GM08714 (cell line): Measurements from ENCODE around the gene KLHL3.
"Not testable (repeated sequence)": the region's sequence is repeated elsewhere in the genome, so short reads cannot be mapped to it uniquely, and the experiment has no call there.

Experiments used
- H3K4me3 ChIP-seq: fragments of 200-500 bp; sonication (Bioruptor generic); 2 replicates; pipeline ENCODE4 v1.5.1; 2014; ENCODE audit warnings: mild to moderate bottlenecking, low read length, inconsistent platforms
- ZNF274 ChIP-seq: IDR thresholded peaks from 2 replicates; pipeline ENCODE4 v1.6.1; 2012; ENCODE audit warnings: mild to moderate bottlenecking, low read depth, low read length

KLHL3 gene, protein sequence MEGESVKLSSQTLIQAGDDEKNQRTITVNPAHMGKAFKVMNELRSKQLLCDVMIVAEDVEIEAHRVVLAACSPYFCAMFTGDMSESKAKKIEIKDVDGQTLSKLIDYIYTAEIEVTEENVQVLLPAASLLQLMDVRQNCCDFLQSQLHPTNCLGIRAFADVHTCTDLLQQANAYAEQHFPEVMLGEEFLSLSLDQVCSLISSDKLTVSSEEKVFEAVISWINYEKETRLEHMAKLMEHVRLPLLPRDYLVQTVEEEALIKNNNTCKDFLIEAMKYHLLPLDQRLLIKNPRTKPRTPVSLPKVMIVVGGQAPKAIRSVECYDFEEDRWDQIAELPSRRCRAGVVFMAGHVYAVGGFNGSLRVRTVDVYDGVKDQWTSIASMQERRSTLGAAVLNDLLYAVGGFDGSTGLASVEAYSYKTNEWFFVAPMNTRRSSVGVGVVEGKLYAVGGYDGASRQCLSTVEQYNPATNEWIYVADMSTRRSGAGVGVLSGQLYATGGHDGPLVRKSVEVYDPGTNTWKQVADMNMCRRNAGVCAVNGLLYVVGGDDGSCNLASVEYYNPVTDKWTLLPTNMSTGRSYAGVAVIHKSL

DNA sequence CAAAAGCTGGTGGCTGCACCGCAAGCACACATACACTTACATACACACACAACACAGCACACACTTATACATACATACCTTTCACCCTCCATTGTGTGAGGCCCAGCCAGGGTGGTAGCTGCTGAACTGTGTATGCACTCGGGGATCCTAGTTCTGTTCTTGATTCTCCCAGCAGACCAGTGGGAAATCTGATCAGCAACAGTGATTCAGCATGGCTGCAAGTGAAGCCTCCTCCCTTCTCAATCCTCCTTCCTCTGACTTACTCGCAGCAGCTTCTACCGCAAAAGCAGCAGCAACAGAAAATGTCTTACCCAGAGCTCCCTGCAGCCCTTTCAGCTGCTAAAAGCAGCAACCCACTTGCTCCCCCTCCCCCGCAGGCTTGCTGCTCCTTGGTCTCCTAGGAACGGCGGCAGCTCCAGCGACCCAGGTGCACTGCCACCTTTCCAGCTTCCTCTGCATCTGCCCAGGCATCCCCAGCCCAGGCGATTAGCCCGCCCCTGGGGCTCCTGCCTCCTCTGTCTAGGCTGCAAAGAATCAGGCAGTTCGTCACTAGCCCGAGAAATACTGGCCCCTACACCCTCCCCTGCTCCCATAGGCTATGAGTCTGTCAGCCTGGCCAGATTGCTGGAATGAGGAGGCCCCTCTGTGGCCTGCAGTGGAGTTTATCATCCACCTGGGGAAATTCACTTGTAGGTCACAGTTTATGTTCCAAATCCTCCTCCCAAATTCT lies at the start of gene KLHL3:
TSS of gene KLHL3 (minus strand) at position 535 of the 730 bp plus-strand sequence. CDS start at position 92, 443 bp downstream.
- TF ChIP-seq ZNF274, result no peak

DNA sequence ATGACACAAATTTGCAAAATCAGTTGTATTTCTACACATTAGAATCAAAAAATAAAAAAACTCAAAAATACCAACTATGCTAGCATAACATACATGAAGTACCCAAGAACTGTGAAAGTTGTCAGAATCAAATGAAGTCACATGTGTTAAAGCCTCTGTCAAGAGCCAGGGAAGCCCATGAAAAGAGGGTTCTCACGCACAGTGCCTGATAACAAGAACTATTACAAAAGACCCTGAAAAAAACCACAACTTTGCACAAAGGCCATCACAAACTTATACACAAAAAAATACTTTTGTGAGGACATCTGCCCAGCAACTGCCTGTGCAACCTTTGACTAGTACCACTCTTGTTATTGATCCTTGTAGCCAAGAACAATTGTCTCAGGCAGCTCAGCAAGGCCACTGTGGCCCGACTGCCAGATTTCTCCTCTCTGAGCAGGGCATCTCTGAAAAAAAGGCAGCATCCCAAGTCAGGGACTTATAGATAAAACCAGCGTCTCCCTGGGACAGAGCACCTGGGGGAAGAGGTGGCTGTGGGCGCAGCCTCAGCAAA lies 47.2 kb upstream of the KLHL3 start:
- no peak for TF ChIP-seq ZNF274
- no peak overlapping the region for H3K4me3 ChIP-seq

More for the DNA sequence above, at the start of gene KLHL3:
- H3K4me3 ChIP-seq, result peak within 1 kb of the TSS; percentile 47; the same call in 1 of the 2 replicates

DNA sequence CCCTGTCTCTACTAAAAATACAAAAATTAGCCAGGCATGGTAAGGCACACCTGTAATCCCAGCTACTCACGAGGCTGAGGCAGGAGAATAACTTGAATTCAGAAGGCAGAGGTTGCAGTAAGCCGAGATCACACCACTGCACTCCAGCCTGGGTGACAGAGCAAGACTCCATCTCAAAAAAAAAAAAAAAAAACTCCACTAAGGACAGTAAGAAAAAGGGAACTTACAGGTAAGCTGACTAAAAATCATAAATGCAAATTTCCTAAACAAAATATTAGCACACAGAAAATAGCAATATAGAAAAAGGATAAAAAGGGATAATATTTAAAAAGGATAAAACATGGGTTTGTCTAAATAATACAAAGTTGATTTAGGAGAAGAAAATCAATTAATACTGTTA lies 46.2 kb upstream of the KLHL3 start:
- no peak overlapping the region for H3K4me3 ChIP-seq
- TF ChIP-seq ZNF274, result no peak

DNA sequence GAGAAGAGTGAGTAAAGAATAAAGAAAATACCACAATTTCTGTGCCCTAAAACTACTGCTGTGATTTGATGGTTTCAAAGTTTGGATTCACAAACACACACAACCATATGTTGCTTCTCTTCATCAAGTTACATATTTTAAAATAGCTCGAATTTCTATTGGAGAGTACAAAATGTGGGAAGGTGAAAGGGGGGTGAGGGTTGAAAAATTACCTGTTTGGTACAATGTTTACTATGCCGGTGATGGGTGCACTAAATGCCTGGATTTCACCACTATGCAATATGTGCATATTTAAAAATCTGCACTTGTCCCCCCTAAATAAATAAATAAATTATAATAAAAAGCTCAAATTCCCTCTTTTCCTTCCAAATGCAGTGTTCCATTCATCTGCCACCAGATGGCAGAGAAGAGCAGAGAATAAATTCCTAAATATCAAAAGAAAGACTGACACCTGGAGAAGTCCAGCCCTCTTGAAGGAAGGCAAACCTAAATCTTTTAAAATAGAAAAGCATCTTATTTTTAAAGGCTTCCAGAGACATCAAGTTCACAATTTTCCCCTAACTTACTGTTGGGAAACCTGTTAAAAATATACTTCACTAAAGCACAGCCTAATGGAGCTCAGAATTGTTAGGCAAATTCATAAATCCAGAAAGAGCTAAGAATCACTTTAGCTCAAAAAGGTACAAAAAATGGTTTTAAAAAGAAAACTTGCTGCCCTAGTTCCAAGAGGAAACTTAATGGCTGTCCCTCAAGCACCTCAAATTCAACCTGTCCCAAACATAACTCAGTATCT lies 43.1 kb upstream of the KLHL3 start:
- no peak for TF ChIP-seq ZNF274
- no peak overlapping the region for H3K4me3 ChIP-seq

DNA sequence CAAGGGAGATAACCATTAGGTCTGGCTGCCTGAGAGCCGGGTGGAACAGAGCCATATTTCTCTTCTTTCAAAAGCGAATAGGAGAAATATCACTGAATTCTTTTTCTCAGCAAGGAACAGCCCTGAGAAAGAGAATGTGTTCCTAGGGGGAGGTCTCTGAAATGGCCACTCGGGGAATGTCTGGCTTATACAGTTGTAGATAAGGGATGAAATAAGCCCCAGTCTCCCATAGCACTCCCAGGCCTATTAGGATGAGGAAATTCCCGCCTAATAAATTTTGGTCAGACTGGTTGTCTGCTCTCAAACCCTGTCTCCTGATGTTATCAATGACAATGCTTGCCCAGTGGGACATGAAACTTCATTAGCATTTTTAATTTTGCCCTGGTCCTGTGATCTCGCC lies 32.0 kb upstream of the KLHL3 start:
- H3K4me3 ChIP-seq, result not testable (repeated sequence)

DNA sequence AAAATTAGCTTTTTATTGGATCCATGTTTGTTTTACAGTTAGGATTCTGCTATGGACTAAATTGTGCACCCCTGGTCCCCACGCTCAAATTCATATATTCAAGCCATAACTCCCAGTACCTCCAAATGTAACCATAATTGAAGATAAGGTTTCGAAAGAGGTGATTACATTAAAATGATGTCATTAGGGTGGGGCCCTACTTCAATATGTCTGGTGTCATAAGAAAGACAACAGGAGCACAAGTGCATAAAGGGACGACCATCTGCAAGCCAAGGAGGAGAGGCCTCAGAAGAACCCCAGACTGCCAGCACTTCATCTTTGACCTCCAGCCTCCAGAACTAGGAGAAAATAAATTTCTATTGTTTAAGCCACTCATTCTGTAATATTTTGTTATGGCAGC lies 25.7 kb upstream of the KLHL3 start:
- H3K4me3 ChIP-seq, result no peak overlapping the region
- TF ChIP-seq ZNF274, result no peak

DNA sequence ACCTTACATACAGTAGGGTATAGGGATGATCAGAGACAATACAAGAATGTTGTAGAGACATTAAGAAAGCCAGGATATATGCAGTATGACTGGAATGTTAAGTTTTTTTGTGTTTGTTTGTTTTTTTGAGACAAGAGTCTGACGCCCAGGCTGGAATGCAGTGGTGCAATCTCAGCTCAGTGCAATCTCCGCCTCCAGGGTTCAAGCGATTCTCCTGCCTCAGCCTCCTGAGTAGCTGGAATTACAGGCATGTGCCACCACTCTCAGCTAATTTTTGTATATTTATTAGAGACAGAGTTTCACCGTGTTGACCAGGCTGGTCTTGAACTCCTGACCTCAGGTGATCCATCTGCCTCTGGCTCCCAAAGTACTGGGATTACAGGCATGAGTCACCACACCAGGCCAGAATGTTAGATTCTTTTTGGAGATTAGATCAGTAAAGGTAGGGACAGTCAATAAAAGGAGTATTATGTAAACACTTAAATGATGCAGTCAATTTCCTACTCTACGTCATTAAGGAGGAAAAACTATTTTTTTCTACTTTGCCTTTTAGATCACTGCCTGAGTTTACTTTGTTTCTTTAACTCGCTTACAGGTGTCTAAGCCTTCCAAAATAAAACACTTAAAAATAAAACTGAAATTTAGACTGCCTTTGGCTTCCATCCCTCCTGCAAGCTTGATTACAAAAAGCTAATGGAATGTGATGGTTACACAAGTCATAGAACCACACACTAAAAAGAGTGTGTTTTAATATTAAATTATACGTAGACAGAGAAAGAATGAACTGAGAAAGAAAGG lies 25.0 kb upstream of the KLHL3 start:
- H3K4me3 ChIP-seq, result no peak overlapping the region
- no peak for TF ChIP-seq ZNF274

DNA sequence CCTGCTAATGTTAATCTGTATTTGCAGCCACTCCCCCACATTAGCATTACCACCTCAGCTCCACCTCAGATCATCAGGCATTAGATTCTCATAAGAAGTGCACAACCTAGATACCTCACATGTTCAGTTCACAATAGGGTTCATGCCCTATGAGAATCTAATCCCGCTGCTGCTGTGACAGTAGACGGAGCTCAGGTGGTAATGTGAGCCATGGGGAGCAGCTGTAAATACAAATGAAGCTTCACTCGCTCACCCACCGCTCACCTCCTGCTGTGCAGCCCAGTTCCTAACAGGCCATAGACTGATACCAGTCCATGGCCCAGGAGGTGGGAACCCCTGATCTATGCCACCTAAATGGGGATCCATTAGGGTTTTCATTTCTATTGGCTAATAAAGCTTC lies 24.4 kb upstream of the KLHL3 start:
- H3K4me3 ChIP-seq, result no peak overlapping the region
- TF ChIP-seq ZNF274, result no peak

DNA sequence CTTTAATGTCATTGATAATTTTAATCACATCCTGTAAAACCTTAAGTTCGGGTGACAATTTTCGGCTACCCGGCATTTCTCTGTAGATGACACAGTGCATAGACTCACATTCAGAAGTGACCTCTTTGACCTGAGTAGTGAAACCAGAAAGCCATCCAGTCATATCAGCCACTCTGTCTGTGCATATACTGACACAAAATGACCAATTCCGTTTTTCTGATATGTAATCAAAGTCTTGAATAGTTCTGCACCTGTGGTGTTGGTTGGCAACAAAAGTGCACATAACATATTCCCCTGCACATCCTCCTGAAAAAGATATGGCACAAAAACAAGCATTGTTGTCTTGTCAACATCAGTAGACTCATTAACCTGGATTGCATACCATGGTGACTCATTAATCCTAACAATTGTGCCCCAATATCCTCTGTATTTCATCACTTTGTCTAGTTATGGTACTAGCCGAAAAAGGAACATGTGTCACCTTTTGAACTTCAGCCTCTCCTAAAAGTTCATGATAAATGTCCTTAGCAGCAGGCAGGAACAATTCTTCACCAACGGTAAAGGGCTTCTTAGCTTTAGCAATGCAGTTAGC lies 22.9 kb upstream of the KLHL3 start:
- no peak overlapping the region for H3K4me3 ChIP-seq
- no peak for TF ChIP-seq ZNF274

DNA sequence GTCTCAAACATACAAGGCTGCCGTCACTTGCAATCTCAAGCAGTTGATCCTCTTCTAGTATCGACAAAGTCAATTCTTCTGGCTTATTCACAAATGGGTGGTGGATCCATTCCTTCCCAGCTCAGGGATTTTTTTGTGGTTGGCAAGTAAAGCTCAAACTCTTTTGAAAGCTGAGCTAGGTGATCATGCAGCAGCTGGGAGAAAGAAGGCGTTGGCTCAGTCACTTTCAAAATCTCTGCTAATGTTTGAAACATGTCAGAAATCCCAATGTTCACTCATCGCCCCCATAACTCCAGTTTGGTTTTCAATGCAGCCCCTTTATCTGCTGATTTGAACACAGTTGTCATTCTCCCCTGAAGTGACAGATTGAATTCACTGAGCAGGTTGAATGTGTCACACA lies 22.2 kb upstream of the KLHL3 start:
- no peak overlapping the region for H3K4me3 ChIP-seq
- no peak for TF ChIP-seq ZNF274

DNA sequence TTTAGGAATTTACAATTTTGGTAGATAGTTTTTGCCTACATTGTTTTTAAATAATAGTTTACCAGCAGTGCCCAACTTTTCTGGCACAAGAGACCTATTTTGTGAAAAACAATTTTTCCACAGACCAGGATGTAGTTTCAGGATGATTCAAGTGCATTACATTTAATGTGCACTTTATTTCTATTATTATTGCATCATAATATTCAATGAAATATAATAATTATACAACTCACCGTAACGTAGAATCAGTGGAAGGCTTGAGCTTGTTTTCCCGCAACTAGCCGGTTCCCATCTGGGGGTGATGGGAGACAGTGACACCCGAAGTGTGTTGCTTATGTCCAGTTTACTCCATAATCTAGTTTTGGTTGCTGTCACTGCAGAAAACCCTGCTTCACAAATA lies 21.7 kb upstream of the KLHL3 start:
- no peak overlapping the region for H3K4me3 ChIP-seq
- TF ChIP-seq ZNF274, result no peak

DNA sequence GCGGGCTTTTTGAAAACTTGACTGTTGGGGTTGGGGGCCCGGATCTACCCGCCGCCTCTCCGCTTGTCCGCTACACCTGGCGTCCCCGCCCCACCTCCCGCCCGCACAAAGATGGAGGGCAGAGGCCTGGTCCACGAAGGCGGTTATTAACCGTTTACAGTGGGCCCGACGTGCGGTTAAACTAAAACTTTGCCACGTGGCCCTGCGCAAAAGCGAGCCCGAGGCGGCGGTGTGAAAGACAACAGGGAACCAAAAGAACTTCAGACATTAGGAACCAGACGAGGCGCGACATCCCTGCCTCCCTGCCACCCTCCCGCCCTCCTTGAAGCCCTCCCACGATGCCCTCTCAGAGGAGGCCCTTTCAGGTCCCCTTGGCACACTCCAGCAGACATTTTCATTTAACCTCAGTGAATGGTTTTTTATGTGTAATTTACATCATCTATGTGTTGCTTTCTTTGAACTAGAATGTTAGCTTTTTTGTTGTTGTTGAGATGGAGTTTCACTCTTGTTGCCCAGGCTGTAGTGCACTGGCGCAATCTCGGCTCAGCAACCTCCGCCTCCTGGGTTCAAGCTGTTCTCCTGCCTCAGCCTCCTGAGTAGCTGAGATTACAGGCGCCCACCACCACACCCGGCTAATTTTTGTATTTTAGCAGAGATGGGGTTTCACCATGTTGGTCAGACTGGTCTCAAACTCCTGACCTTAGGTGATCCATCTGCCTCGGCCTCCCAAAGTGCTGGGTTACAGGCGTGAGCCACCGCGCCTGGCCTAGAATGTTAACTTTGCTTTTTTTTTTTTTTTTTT lies 19.3 kb upstream of the KLHL3 start:
- no peak for TF ChIP-seq ZNF274
- peak overlapping the region; percentile 81; the same call in 1 of the 2 replicates for H3K4me3 ChIP-seq
